ENCODE data around the gene TNFRSF19.

- no peak for TF ChIP-seq ZC3H10 (CRISPR knock-in tag; IDR thresholded peaks at IDR 0.05)
- TF ChIP-seq PATZ1 (CRISPR knock-in tag; IDR thresholded peaks at IDR 0.05; ENCODE audit: borderline replicate concordance), result no peak
- no peak for TF ChIP-seq PPARA (CRISPR knock-in tag; IDR thresholded peaks at IDR 0.05; ENCODE audit: borderline replicate concordance)
- no peak for TF ChIP-seq ZNF565 (CRISPR knock-in tag; conservative IDR thresholded peaks at IDR 0.05; ENCODE audit: low read depth)
- no peak for TF ChIP-seq ARNTL (CRISPR knock-in tag; IDR thresholded peaks at IDR 0.05; ENCODE audit: borderline replicate concordance, low read depth)
- TF ChIP-seq ZFP3 (CRISPR knock-in tag; IDR thresholded peaks at IDR 0.05), result no peak
Observed at GRCh38 chr13:23652909-23653726, 82.9 kb downstream of the TNFRSF19 start.
